22Rv1 (cell line): ENCODE measurements around the gene TXLNB.

Experiments
- H3K27ac ChIP-seq: fragments of 450-650 bp; 2 replicates; pipeline ENCODE4 v1.5.1; 2017
- CTCF ChIP-seq: fragments of 450-650 bp; IDR thresholded peaks from 2 replicates; pipeline ENCODE4 v1.5.1; 2017; ENCODE audit warnings: mild to moderate bottlenecking
- ZFX ChIP-seq: fragments of 450-650 bp; IDR thresholded peaks from 2 replicates; pipeline ENCODE4 v1.6.1; 2017; ENCODE audit warnings: antibody characterized with exemption, borderline replicate concordance

TXLNB gene

GRCh38 chr6:139254196-139254595 is 37.6 kb downstream of the TXLNB start:
- H3K27ac ChIP-seq = no peak overlapping the region
- TF ChIP-seq CTCF (no peak), ZFX (no peak)

GRCh38 chr6:139253656-139254055 is 38.1 kb downstream of the TXLNB start:
- no peak for TF ChIP-seq ZFX
- no peak for TF ChIP-seq CTCF
- no peak overlapping the region for H3K27ac ChIP-seq

- no peak for TF ChIP-seq CTCF
- TF ChIP-seq ZFX = no peak
- H3K27ac ChIP-seq = no peak overlapping the region
Measured at GRCh38 chr6:139251691-139252390, 40.0 kb downstream of the TXLNB start.

GRCh38 chr6:139251045-139251690 is 40.6 kb downstream of the TXLNB start:
- TF ChIP-seq CTCF (no peak), ZFX (no peak)
- H3K27ac ChIP-seq = no peak overlapping the region

GRCh38 chr6:139250296-139251044 is 41.3 kb downstream of the TXLNB start:
- no peak overlapping the region for H3K27ac ChIP-seq
- TF ChIP-seq ZFX = no peak
- peak; percentile 85 for TF ChIP-seq CTCF

GRCh38 chr6:139249395-139249794 is 42.4 kb downstream of the TXLNB start:
- no peak overlapping the region for H3K27ac ChIP-seq
- no peak for TF ChIP-seq ZFX
- TF ChIP-seq CTCF = no peak

GRCh38 chr6:139248911-139249310 is 42.9 kb downstream of the TXLNB start:
- no peak overlapping the region for H3K27ac ChIP-seq
- TF ChIP-seq ZFX = no peak
- no peak for TF ChIP-seq CTCF
